Thyroid gland (tissue), 4 donors: Measurements from ENCODE around the gene ATP8B1. TPM values are rescaled to one million over a fixed set of nuclear protein-coding genes. Genes with fewer than 3 reads are reported as not detected.

Experiments used
- DNase-seq, 2 donors: peaks; one replicate each; pipeline ENCODE4 v3.0.0-alpha.2; 2019
- H3K27ac ChIP-seq, 3 donors: fragments of 200-600 bp; sonication (generic); 1 replicate in 2 of 3; 2 replicates in 1 of 3; pipeline ENCODE4 v1.5.1; 2016 to 2019; ENCODE audit warnings: mild to moderate bottlenecking in 1 of 3, moderate library complexity in 1 of 3
- H3K27me3 ChIP-seq: fragments of 200-600 bp; sonication (generic); one replicate; pipeline ENCODE4 v1.5.1; 2019
- H3K36me3 ChIP-seq, 2 donors: fragments of 200-600 bp; sonication (generic); one replicate each; pipeline ENCODE4 v1.5.1; 2016 to 2019
- H3K4me1 ChIP-seq, 2 donors: fragments of 200-600 bp; sonication (generic); one replicate each; pipeline ENCODE4 v1.5.1; 2017 to 2019
- H3K4me3 ChIP-seq, 3 donors: fragments of 200-600 bp; sonication (generic); replicated peaks in 1 of 3; 1 replicate in 2 of 3; 2 replicates in 1 of 3; pipeline ENCODE4 v1.5.1; 2016; ENCODE audit warnings: mild to moderate bottlenecking in 1 of 3
- H3K9me3 ChIP-seq: fragments of 200-600 bp; sonication (generic); one replicate; pipeline ENCODE4 v1.5.1; 2017
- CTCF ChIP-seq, 6 experiments: fragments of 200-600 bp in 3 of 6; fragments of 450-650 bp in 3 of 6; sonication (generic) in 3 of 6; IDR thresholded peaks; one replicate each; pipeline ENCODE4 v1.5.1; 2016 to 2019; ENCODE audit warnings: antibody characterized with exemption in 6 of 6, mild to moderate bottlenecking in 2 of 6, inconsistent platforms in 1 of 6, moderate library complexity in 1 of 6
- POLR2A ChIP-seq, 2 donors: fragments of 450-650 bp; IDR thresholded peaks; one replicate each; pipeline ENCODE4 v1.6.1; 2017; ENCODE audit warnings: antibody characterized with exemption in 2 of 2, mild to moderate bottlenecking in 2 of 2, moderate library complexity in 1 of 2
- WGBS, 2 donors: methylation state at CpG; one replicate each; pipeline ENCODE4 v1.1.5; 2017; 5-methylcytosine and 5-hydroxymethylcytosine counted together
- intact Hi-C: fragments of 100-400 bp; cut with DNase I; formaldehyde crosslinking; loops from one replicate; pipeline ENCODE4 v1.15.1; 2023
- total RNA-seq, 4 donors: library from RNA; depleted of rRNA; stranded (reverse); fragments of >200 nt; gene quantifications; one replicate each; pipeline ENCODE4 v1.2.3, GENCODE V29; 2016

ATP8B1 gene
- total RNA-seq, 4 donors from 2014 or later = 45.8 to 71.8 (median 58.2) TPM

DNA sequence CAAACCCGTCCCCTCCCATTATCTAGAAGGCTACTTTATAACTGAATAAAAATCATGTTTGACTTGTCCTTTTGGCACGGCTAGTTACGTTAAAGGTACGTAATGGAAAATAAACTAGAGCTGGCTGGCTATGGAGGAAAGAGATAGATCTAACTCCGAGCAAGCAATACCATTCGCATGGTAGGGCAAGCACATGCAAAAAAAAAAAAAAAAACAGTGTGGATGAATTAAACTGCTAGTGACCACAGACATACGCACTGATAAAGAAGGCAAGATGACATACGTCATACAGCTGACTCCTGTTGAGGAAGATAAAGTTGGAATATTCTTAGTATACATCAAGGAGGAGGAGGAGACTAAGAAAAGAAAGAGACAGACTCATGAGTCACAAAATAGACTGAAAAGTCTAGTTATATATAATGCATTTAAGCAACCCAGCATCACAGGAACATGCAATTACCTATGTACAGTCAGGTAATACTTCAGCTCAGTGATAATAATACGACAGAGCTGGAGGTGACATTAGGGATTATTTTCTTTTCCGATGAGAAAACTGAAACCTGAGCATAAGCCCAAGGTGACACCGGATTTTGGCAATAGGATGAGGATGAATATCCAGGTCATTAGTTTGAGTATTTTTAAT is 143.5 kb downstream of the ATP8B1 start:
- intact Hi-C loops = no loop called here
- WGBS, 2 donors = 92 to 94% methylated on average over 11 of the region's 11 CpGs
- Histone ChIP-seq H3K36me3 (peaks cover 13 to 17% of the 10 kb centered on the region in 2 donors), H3K9me3 (no peaks in the 10 kb centered on the region), H3K4me3 (no peak overlapping the region), H3K27me3 (no peaks in the 10 kb centered on the region), H3K4me1 (peaks cover 0 to 3% of the 10 kb centered on the region in 2 donors), H3K27ac (no peak overlapping the region)
- no peak for TF ChIP-seq POLR2A (IDR thresholded peaks at IDR 0.05)
- TF ChIP-seq CTCF (IDR thresholded peaks at IDR 0.05) = no peak
- no peak for DNase-seq

DNA sequence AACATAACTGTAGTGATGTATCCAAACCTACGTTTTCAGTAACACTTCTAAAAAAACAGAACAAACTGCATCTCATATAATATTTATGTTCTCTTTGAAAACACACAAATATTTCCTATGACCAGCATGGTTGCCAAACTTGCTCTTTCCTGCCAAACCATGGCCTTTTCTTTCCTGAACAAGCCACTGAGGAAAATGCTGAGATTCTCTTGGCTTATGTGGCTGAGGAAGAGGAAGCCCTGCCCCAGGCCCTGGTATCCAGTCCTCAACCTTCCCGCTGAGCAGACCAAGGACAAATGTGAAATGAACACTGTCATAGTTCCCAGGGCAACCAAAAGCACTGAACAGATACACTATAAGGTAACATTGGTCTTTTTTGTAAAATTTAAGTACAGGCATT is 145.6 kb downstream of the ATP8B1 start:
- intact Hi-C loops = no loop called here
- Histone ChIP-seq H3K4me3 (no peak overlapping the region), H3K36me3 (peaks cover 13 to 17% of the 10 kb centered on the region in 2 donors), H3K4me1 (peaks cover 0 to 3% of the 10 kb centered on the region in 2 donors), H3K27ac (peak overlapping the region in 1 of 3 donors; percentile 34), H3K9me3 (no peaks in the 10 kb centered on the region), H3K27me3 (no peaks in the 10 kb centered on the region)
- WGBS, 2 donors = 70 to 76% methylated on average over 2 of the region's 2 CpGs
- DNase-seq = no peak
- TF ChIP-seq POLR2A (IDR thresholded peaks at IDR 0.05) = no peak
- TF ChIP-seq CTCF (IDR thresholded peaks at IDR 0.05) = no peak

GRCh38 chr18:57655740-57656139 is 147.4 kb downstream of the ATP8B1 start:
- peaks cover 8 to 12% of the 10 kb centered on the region in 2 donors for H3K36me3 ChIP-seq
- WGBS, 2 donors = 97 to 100% methylated on average over 2 of the region's 2 CpGs

GRCh38 chr18:57651914-57652313 is 151.2 kb downstream of the ATP8B1 start:
- peaks cover 8 to 10% of the 10 kb centered on the region in 2 donors for H3K36me3 ChIP-seq
- H3K9me3 ChIP-seq = no peaks in the 10 kb centered on the region
- H3K4me3 ChIP-seq = no peak overlapping the region
- H3K4me1 ChIP-seq = no peaks in the 10 kb centered on the region
- intact Hi-C loops = no loop called here
- TF ChIP-seq POLR2A (IDR thresholded peaks at IDR 0.05) (no peak), CTCF (IDR thresholded peaks at IDR 0.05) (no peak)
- H3K27ac ChIP-seq = no peak overlapping the region
- no peaks in the 10 kb centered on the region for H3K27me3 ChIP-seq
- DNase-seq = no peak

More at GRCh38 chr18:57655740-57656139, 147.4 kb downstream of the ATP8B1 start:
- no peaks in the 10 kb centered on the region for H3K9me3 ChIP-seq
- no peak for TF ChIP-seq CTCF (IDR thresholded peaks at IDR 0.05)
- TF ChIP-seq POLR2A (IDR thresholded peaks at IDR 0.05) = no peak
- peaks cover 0 to 3% of the 10 kb centered on the region in 2 donors for H3K4me1 ChIP-seq
- H3K27ac ChIP-seq = no peak overlapping the region
- H3K4me3 ChIP-seq = no peak overlapping the region
- intact Hi-C loops = no loop called here
- DNase-seq = no peak
- no peaks in the 10 kb centered on the region for H3K27me3 ChIP-seq

- no peak overlapping the region for H3K4me3 ChIP-seq
- TF ChIP-seq CTCF (IDR thresholded peaks at IDR 0.05) = no peak
- TF ChIP-seq POLR2A (IDR thresholded peaks at IDR 0.05) = no peak
- H3K36me3 ChIP-seq = peaks cover 0 to 4% of the 10 kb centered on the region in 2 donors
- no peak for DNase-seq
- H3K9me3 ChIP-seq = no peaks in the 10 kb centered on the region
- H3K27me3 ChIP-seq = no peaks in the 10 kb centered on the region
- H3K4me1 ChIP-seq = no peaks in the 10 kb centered on the region
- intact Hi-C loops = no loop called here
- WGBS, 2 donors = 86 to 90% methylated on average over 11 of the region's 11 CpGs
- H3K27ac ChIP-seq = no peak overlapping the region
Observed at GRCh38 chr18:57649556-57650500, 153.3 kb downstream of the ATP8B1 start.
